HG03280 (cell line): Measurements from ENCODE around the gene ZNF121.

Experiments used
- ATAC-seq: cut with Tn5 transposase; IDR thresholded peaks from one replicate; pipeline ENCODE4 v1.9.1; 2021; ENCODE audit warnings: mild to moderate bottlenecking, moderate library complexity; ENCODE audit not compliant: unreplicated experiment

Gene ZNF121

DNA sequence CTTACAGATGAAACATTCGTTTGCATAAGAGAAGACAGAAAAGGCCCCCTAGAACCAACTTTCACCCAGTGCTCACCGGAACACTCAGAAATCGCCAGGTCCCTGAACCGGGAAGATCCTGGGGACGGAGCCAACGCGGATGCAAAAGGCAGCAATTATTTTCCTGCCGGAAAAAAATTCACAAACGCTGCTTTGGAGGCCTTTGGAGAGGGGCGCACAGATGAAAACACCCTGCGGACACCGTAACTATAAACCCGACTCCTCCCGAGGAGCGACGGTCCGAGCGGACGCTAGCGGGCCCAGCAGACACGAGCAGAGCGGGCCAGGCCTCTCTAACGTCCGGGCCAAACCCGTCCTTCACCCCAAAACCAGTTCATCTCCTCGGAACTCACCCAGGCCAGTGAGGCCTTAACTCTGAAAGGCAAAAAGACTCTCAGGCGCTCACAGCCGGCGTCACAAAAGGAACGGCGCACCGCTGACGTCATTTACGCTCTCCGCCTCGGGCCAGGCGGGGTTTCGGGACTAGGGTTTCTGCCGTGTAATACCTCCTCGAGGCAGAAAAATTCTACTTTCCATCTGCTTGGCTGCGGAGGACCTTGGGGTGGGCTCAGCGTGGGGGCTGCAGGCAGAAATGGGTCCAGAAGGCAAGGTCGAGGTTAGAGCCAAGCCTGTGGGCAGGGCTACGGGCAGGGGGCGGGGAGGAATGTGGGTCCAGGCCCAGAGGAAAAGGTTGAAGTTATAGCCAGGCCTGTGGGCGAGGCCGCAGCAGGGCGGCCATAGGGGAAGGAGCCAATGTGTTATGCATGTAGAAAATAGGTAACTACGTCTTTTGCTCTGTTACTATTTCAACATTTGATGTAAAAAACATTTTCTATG, 45.9 kb downstream of the ZNF121 start, which contains the start of gene ZNF426:
ZNF426 (minus strand) TSS at position 463 of the 876 bp plus-strand sequence. CDS start 2,413 bp downstream, outside the sequence.
- peak; percentile 85 for ATAC-seq

DNA sequence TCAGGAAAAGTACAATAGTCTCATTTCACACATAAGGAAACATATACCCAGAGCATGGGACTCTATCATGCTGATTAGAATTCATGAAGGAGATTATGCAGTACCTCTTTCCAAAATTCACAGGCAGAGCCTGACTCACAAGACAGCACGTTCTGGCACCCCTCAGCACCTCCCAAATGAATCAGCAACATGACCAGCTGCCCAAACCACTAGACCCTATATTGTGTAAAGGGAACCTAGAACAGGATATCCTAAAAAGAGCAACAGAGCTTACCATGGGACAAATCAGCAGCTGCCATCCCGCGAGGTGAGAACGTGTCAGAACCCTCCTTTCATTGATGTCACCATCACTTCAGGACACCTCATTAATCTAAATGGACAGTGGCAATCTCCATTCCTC, 48.4 kb downstream of the ZNF121 start:
- no peak for ATAC-seq

DNA sequence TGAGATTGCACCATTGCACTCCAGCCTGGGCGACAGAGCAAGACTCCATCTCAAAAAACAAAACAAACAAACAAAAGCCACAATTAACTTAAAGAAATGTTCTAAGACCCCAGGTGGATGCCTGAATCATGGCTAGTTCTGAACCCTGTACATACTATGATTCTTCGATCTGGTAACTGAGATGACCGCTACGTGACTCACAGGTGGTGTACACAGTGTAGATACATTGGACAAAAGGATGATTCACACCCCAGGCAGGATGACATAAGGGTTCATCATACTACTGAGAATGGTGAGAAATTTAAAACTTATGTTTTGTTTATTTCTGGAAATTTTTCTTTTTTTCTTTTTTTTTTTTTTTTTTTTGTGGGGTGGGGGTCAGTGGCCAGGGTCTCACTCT, 52.4 kb downstream of the ZNF121 start:
- ATAC-seq: no peak

DNA sequence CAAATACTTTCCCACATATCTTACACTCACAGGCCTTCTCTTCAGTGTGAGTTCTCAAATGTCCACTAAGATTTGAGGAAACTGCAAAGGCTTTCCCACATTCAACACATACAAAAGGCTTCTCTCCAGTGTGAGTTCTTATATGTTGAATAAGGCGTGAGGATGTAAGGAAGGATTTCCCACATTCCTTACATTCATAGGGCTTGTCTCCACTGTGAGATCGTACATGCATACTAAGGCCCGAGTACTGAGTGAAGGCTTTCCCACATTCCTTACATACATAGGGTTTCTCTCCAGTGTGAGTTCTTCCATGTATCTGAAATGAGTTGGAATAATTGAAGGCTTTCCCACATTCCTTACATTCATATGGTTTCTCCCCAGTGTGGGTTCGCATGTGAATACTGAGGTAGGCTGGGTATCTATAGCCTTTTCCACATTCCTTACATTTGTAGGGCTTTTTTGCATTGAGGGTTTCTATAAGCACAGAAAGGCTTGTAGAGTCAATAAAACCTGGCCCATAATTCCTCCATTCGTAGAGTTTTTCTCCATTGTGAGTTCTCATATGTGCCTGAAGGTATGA, 55.5 kb downstream of the ZNF121 start:
- ATAC-seq: no peak

DNA sequence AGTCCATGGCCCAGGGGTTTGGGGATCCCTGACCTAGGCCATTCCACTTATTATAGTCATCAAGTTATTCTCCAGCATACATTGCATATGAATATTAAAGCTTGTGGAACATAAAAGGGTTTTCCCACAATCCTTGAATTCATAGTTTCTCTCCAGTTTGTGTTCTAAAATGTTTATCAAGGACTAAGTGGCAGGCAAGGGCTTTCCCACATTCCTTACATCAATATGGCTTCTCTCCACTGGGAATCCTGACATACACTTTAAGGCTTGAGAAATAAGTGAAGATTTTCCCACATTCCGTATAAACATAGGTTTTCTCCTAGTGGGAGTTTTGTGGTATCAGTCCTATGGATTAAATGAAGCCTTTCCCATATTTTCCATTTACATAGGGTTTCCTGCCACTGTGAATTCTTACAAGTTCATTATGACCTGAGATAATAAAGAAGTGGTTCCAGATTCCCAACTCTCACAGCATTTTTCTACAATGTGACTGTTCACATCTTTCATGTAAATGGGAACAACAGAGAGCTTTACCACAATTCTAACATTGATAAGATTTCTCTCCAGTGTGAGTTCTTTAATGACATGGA, 60.3 kb downstream of the ZNF121 start:
- ATAC-seq: no peak
